Dermis blood vessel endothelial cell (primary cell): ENCODE measurements around the gene C1orf21. TPM values are rescaled to one million over a fixed set of nuclear protein-coding genes. Genes with fewer than 3 reads are reported as not detected.
"Not testable (repeated sequence)": the region's sequence is repeated elsewhere in the genome, so short reads cannot be mapped to it uniquely, and the experiment has no call there.

ENCODE experiments used
- DNase-seq: peaks from one replicate; pipeline ENCODE4 v3.0.0; 2010
- total RNA-seq: library from RNA; depleted of rRNA; stranded (reverse); fragments of >200 nt; gene quantifications from 2 replicates; pipeline ENCODE4 v1.2.3, GENCODE V29; 2014

The C1orf21 gene
- total RNA-seq, 1 donor from 2014 or later = 41.0 TPM

DNA sequence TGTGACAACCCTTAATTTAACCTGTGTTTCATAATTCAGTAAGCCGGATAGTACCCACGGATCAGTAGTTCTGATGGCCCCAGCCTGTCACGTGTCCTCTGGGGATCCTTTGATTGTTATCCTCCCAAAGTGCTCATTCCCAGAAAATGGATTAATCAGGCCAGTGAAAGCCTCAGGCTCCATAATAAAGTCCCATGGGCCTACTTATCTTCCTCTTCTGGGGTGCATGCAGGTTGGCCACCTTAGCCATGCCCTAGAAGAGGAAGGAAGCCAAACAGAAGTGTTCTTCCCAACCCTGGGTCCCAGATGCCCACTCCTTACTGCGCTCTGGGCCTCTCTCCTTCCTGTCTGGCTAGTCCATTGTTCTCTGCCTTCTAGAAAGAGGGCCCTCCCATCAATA is 221.8 kb downstream of the C1orf21 start:
- DNase-seq = peak; percentile 8

GRCh38 chr1:184608990-184609389 is 222.2 kb downstream of the C1orf21 start:
- no peak for DNase-seq

DNA sequence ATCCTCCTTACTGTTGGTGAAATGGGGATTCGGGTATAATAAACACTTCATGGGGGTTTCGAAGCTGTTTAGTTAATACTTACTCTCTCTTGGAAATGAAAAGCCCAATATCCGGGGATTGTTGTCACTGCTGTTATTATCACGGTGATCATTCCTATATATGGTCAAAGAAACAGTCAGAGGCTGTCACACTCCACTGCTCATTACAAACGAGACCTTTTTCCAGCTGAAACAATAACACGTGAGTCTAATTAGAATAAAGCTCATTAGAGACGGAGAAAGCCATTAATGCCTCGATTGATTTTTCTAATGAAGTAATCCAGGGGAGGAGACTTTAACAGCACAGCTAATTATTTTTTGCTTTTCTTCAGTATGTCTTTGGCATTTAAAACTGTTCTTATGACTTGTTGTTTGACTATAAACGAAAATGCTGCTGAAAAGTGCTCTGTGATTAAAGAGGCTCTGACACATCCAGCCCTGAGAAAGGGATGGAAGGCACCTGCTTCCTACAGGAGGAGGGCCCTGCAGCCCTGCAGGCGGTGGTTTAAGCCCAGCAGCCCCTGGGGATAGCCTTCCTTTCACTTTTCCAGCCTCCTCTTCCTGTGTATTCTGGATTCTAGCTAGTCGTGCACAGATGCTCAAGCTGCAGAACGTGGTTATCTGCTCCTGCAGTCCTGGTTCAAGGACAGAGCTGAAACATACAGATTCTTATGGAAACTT is 224.2 kb downstream of the C1orf21 start:
- peak; percentile 51 for DNase-seq

- DNase-seq = not testable (repeated sequence)
Observed at GRCh38 chr1:184612229-184612628, 225.4 kb downstream of the C1orf21 start.

DNA sequence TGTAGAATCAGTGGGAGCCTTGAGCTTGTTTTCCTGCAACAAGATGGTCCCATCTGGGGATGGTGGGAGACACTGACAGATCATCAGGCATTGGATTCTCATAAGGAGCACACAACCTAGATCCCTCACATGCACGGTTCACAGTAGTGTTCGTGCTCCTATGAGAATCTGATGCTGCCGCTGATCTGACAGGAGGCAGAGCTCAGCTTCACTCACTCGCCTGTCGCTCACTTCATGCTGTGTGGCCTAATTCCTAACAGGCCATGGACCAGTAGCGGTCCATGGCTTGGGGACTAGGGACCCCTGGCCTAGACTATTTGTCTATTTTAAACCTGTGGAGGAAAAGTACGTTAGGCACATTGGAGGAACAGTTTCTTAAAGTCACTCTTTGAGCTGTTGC is 227.8 kb downstream of the C1orf21 start:
- no peak for DNase-seq

DNA sequence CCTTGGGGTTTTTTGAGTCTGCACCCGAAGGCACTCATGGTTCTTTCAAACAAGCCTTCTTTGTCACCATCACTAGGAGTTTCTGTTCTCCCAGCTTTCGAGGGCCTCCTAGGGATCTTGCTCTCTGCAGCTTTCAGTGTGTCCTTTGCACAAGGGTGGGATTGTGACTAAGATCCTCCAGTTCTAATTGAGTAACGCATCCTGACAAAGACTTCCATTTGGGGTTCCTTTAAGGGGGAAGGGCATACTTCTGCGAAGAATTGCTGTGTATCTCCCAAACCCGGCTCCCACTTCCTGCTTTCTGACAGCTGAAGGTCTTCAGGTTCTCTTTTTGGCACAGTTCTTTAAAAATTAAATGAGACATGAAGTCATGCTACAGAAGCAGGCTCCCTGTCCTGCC is 228.5 kb downstream of the C1orf21 start:
- DNase-seq = no peak

GRCh38 chr1:184616504-184616903 is 229.7 kb downstream of the C1orf21 start:
- no peak for DNase-seq

GRCh38 chr1:184617433-184618029 is 230.7 kb downstream of the C1orf21 start:
- no peak for DNase-seq

DNA sequence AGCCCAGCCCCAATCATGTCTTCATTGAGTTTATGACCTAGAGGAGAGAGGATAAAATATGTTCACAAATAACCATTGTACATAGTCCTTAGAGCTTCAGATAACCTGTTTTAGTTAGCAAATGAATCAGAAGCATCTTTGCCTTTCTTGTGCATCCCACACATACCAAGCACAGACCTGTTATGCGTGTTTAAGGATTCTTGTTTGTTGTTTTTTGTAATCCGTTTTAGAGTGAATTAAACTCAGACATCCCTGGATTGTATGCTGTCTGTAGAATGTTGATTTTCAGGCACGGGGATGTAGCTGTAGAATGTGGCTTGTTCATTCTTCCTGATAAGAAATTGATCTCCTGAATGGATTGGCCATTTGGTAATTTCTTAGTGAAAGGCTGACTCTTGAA is 232.0 kb downstream of the C1orf21 start:
- DNase-seq = no peak

- no peak for DNase-seq
Observed at GRCh38 chr1:184620469-184620868, 233.6 kb downstream of the C1orf21 start.

GRCh38 chr1:184621260-184621659 is 234.4 kb downstream of the C1orf21 start:
- no peak for DNase-seq

DNA sequence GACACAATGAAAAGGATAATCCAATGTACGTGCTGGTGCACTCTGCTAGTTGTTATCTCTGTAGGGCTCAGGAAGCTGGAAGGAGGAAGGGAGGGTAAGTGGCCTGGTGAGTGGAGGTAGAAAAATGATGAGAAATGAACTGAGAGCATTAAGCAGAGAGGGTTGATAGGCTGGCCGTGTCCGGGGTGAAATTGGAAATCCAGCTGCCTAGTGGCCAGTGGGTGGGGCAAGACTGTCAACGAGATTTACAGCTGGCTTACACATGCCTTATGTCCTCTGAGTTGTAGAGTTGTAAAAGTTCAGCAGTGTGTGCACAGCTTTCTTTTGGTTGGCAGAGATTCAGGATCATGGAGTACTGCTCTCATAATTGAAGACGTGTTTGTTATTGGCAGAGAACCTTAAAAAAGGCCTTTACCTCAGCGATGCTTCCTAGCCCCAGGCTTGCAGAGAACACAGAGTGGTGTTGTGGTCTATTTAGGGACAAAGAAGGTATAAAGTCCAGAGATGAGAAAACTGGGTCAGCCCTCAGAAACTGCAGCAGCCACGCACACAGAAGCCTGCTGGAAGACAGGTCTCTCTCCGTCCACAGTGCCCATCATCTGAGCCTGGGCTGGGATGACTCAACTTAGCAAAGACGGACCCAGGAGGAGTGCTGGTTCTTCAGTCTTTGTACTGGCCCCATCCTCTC is 235.5 kb downstream of the C1orf21 start:
- no peak for DNase-seq

DNA sequence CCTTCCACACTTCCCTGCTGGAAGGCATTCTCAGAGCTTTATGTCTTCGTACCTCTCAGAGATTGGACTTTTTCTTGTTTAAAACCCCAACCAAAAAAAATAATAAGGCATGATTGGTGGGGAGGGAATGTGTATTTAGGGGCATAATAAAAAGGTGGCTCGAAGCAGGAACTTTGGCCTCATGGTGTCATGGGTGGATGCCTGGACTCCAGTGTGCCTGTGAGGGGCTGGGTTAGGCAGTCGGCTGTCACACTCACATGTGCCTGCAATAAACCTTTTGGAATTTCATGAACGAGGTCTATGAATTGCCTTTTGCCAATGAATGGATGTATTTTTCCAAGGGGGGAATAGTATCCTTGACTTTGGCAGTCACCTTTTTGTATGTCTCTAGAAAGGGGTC is 236.6 kb downstream of the C1orf21 start:
- DNase-seq = no peak

DNA sequence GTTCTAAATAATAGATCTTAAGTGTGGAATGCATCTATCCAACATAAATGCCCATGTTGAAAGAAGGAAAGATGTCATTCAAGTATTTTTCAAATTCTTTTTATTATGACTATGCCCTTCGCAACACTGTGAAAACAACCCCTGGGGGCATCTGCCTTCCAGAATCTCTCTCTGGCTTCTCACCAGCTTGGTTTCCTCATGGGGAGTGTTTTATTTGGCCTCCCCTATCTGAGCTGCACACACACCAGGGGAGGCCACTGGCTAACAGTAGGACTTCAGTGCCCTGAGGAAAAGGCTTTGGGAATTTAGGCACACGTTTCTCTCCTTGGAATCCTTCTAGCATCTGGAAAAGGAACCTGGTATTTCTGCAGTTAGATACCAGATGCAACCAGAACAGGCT is 237.2 kb downstream of the C1orf21 start:
- no peak for DNase-seq

DNA sequence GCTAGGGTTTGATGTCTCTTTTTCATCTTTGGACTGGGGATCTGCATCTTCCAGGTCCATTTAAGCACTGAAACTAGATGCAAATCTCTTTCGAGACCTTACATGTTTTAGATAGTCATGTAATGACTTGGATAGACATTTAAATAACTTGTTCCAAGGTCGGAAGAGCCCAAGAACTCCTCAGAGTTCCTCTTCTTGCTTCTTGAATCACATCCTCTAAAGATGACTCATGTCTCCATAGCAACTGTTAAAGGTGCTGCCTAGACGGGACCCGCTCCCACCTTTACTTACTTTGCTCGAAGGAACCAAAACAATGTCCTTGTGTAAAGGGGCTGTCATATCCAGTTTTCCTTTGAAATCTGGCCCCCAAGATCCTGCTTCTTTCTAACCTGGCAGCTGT is 237.8 kb downstream of the C1orf21 start:
- no peak for DNase-seq

DNA sequence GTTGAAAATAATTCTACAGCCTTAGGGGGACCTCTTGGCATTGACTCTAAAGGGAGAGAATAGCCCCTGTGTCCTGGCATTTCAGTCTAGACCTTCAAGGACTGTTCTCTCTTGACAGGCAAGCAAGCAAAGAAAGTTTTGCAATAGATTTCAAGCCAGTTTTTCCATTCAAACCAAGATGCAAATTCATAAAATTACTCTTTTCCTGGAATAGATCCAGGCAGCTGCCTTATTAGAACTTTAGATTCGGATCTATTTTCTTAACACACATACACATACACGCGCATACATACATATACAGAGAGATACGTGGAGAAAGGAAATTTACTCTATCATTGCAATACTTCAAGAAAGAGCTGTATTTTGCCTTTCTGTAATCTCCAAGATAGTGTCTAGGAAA is 238.4 kb downstream of the C1orf21 start:
- no peak for DNase-seq

DNA sequence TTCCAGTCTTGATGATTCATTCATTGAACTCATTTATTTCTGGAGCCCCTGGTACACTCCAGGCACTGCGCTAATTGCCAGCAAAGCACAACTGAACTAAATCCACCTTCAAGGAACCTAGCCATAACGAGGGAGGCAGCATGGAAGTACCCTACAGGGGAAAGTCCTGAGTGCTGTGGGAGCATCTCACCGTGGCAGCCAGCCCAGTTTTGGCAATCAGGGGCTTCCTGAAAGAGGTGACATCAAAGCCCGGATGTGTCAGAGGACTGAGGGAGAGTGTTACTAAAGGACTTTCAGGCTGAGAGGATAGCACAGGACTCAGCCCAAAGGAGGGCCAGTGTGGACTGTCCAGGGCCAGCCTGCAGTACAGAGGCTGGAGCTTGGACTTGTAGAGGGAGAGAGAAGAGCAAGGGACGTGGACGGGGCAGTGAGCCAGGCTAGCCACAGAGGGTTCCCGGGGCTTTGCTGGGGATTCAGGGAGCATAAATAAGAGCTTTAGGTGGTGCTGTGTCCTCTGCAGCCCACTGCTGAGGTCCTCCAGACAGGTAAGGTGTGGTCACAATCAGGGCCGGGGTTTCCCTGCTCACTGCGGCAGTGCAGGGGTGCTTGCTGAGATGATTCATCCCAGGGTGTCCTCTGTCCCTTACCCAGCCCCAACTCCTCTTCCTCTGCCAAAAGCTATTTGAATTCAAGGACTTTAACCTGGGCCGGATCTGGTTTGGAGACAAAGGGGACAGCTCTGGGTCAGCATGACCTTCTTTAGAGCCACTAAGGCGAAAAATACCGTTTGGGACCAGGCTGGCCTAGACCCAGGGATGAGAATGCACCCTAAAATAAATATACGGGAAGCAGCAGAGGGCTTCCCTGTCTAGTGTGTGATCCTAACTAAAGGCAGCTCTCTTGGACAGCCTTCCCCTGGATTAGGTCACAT is 239.5 kb downstream of the C1orf21 start:
- DNase-seq = no peak

GRCh38 chr1:184627007-184627341 is 240.1 kb downstream of the C1orf21 start:
- DNase-seq = no peak

- DNase-seq = no peak
Observed at GRCh38 chr1:184629266-184629665, 242.4 kb downstream of the C1orf21 start.

DNA sequence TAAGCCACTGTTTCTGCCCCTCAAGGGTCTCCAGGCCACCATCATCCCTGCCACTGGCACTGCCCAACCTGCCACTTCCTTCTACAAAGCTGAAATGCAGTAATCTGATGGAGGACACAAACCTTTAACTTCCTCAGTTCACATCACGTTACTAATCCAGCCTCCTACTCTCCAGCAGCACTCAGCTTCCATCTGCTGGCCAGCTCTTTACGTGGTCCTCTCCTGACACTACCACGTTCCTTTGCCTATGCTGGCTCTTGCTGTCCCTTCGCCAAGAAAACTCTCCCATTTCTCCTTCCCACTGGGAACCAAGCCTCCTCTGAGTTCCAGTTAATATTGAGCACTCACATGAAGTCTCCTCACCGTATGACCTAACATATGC is 243.8 kb downstream of the C1orf21 start:
- DNase-seq = no peak

- no peak for DNase-seq
Observed at GRCh38 chr1:184632415-184633175, 245.8 kb downstream of the C1orf21 start.

GRCh38 chr1:184633785-184634184 is 247.0 kb downstream of the C1orf21 start:
- no peak for DNase-seq
